Subcutaneous adipose tissue (tissue), 4 donors: ENCODE data around the gene MC1R. TPM values are rescaled to one million over a fixed set of nuclear protein-coding genes. Genes with fewer than 3 reads are reported as not detected.

Source experiments
- CTCF ChIP-seq: fragments of 450-650 bp; IDR thresholded peaks from one replicate; pipeline ENCODE4 v1.5.1; 2016; ENCODE audit warnings: low read depth, mild to moderate bottlenecking, control low read depth, antibody characterized with exemption, moderate library complexity
- total RNA-seq, 4 donors: library from RNA; depleted of rRNA; stranded (reverse); fragments of >200 nt; gene quantifications; one replicate each; pipeline ENCODE4 v1.1.0, GENCODE V29; 2016

The MC1R gene
- total RNA-seq, 4 donors from 2014 or later = 0.98 to 5.3 (median 3.8) TPM

- no peak for TF ChIP-seq CTCF
Observed at GRCh38 chr16:89912143-89912542, 6.5 kb upstream of the MC1R start.

- TF ChIP-seq CTCF = no peak
Observed at GRCh38 chr16:89912627-89913026, 6.0 kb upstream of the MC1R start.

GRCh38 chr16:89913408-89914387 is 5.0 kb upstream of the MC1R start:
- TF ChIP-seq CTCF = no peak

GRCh38 chr16:89915303-89916232 is 3.1 kb upstream of the MC1R start:
- no peak for TF ChIP-seq CTCF

GRCh38 chr16:89917773-89918452 is 749 bp upstream of the MC1R start:
- no peak for TF ChIP-seq CTCF

GRCh38 chr16:89919535-89920406 is 1.1 kb downstream of the MC1R start:
- TF ChIP-seq CTCF = no peak
